ENCODE measurements around the gene KPNA6.
"Not testable (repeated sequence)": the region's sequence is repeated elsewhere in the genome, so short reads cannot be mapped to it uniquely, and the experiment has no call there.

Gene KPNA6

GRCh38 chr1:32107742-32108661 is at the start of gene KPNA6:
KPNA6 (plus strand) TSS chr1:32108056; CDS start chr1:32108131, 75 bp downstream.
- in situ Hi-C loops (cut with MboI; ENCODE audit: low sequenced_read_pairs) = no loop called here

GRCh38 chr1:32060914-32061313 is 46.9 kb upstream of the KPNA6 start:
- in situ Hi-C loops (cut with MboI; ENCODE audit: low sequenced_read_pairs) = no loop called here

GRCh38 chr1:32062867-32063230 is 45.0 kb upstream of the KPNA6 start:
- in situ Hi-C loops (cut with MboI; ENCODE audit: low sequenced_read_pairs) = no loop called here

- in situ Hi-C loops (cut with MboI; ENCODE audit: low sequenced_read_pairs) = no loop called here
These were observed 44.6 kb upstream of the KPNA6 start for GRCh38 chr1:32063261-32063681.

- in situ Hi-C loops (cut with MboI; ENCODE audit: low sequenced_read_pairs) = not testable (repeated sequence)
These were observed 42.0 kb upstream of the KPNA6 start for GRCh38 chr1:32065613-32066488.

- in situ Hi-C loops (cut with MboI; ENCODE audit: low sequenced_read_pairs) = no loop called here
These were observed 41.4 kb upstream of the KPNA6 start for GRCh38 chr1:32066489-32066873.

GRCh38 chr1:32068957-32069588 is 38.8 kb upstream of the KPNA6 start:
- in situ Hi-C loops (cut with MboI; ENCODE audit: low sequenced_read_pairs) = no loop called here

- in situ Hi-C loops (cut with MboI; ENCODE audit: low sequenced_read_pairs) = no loop called here
These were observed 35.9 kb upstream of the KPNA6 start for GRCh38 chr1:32071758-32072621.

- in situ Hi-C loops (cut with MboI; ENCODE audit: low sequenced_read_pairs) = no loop called here
These were observed 35.1 kb upstream of the KPNA6 start, which contains the start of gene TMEM39B for GRCh38 chr1:32072622-32073298. TMEM39B (plus strand) TSS chr1:32072939; CDS start chr1:32073048, 109 bp downstream.

GRCh38 chr1:32073299-32074229 is 34.3 kb upstream of the KPNA6 start:
- in situ Hi-C loops (cut with MboI; ENCODE audit: low sequenced_read_pairs) = no loop called here

GRCh38 chr1:32074841-32075240 is 33.0 kb upstream of the KPNA6 start:
- in situ Hi-C loops (cut with MboI; ENCODE audit: low sequenced_read_pairs) = no loop called here

GRCh38 chr1:32077451-32077850 is 30.4 kb upstream of the KPNA6 start:
- in situ Hi-C loops (cut with MboI; ENCODE audit: low sequenced_read_pairs) = no loop called here

- in situ Hi-C loops (cut with MboI; ENCODE audit: low sequenced_read_pairs) = no loop called here
These were observed 25.8 kb upstream of the KPNA6 start for GRCh38 chr1:32082022-32082421.

- in situ Hi-C loops (cut with MboI; ENCODE audit: low sequenced_read_pairs) = not testable (repeated sequence)
These were observed 21.5 kb upstream of the KPNA6 start for GRCh38 chr1:32086381-32086780.

- in situ Hi-C loops (cut with MboI; ENCODE audit: low sequenced_read_pairs) = no loop called here
These were observed 16.7 kb upstream of the KPNA6 start for GRCh38 chr1:32091176-32091575.

GRCh38 chr1:32091591-32091990 is 16.3 kb upstream of the KPNA6 start:
- in situ Hi-C loops (cut with MboI; ENCODE audit: low sequenced_read_pairs) = no loop called here

- in situ Hi-C loops (cut with MboI; ENCODE audit: low sequenced_read_pairs) = no loop called here
These were observed 12.9 kb upstream of the KPNA6 start for GRCh38 chr1:32094746-32095521.

GRCh38 chr1:32099426-32099825 is 8.4 kb upstream of the KPNA6 start:
- in situ Hi-C loops (cut with MboI; ENCODE audit: low sequenced_read_pairs) = no loop called here

All from HL-60/S4 (cell line).